K562 (cell line): ENCODE data around the gene EIF4G2. TPM values are rescaled to one million over a fixed set of nuclear protein-coding genes. Genes with fewer than 3 reads are reported as not detected.

Experiments used
- BRD9 ChIP-seq: fragments of 450-650 bp; IDR thresholded peaks from 2 replicates; pipeline ENCODE4 v1.6.1; 2018; ENCODE audit warnings: low read depth; ENCODE audit not compliant: partially characterized antibody
- HDAC2 ChIP-seq: fragments of 450-650 bp; IDR thresholded peaks from 2 replicates; pipeline ENCODE4 v1.6.1; 2016; ENCODE audit warnings: mild to moderate bottlenecking
- HNRNPH1 ChIP-seq: fragments of 200-400 bp; formaldehyde crosslinking; optimal IDR thresholded peaks from 2 replicates; pipeline ENCODE3; 2017; ENCODE audit warnings: low read depth, mild to moderate bottlenecking, low read length, moderate library complexity
- MBD1 ChIP-seq: fragments of 250-450 bp; sonication (Bioruptor Pico); IDR thresholded peaks from 2 replicates; pipeline ENCODE4 v1.8.0; 2022; ENCODE audit warnings: inconsistent platforms
- MTA1 ChIP-seq: fragments of 450-650 bp; IDR thresholded peaks from 2 replicates; pipeline ENCODE4 v1.6.1; 2017; ENCODE audit warnings: borderline replicate concordance
- NCOA6 ChIP-seq: fragments of 450-650 bp; IDR thresholded peaks from 2 replicates; pipeline ENCODE4 v1.6.1; 2017; ENCODE audit warnings: mild to moderate bottlenecking
- POLR2AphosphoS2 ChIP-seq: IDR thresholded peaks from 2 replicates; pipeline ENCODE4 v1.6.1; 2012; ENCODE audit warnings: low read length, improper control_type of control experiment
- RAD51 ChIP-seq: fragments of 450-650 bp; IDR thresholded peaks from 2 replicates; pipeline ENCODE4 v1.7.1; 2016; ENCODE audit warnings: low read depth, mild to moderate bottlenecking, borderline replicate concordance
- REST ChIP-seq, 2 experiments: fragments of 450-650 bp; formaldehyde crosslinking in 1 of 2; IDR thresholded peaks; 2 replicates each; pipeline versions ENCODE4 v1.4.0 to v1.6.1; 2014 to 2020; ENCODE audit warnings: mild to moderate bottlenecking in 2 of 2, borderline replicate concordance in 1 of 2, low read depth in 1 of 2
- STAG1 ChIP-seq: sonication (generic); formaldehyde crosslinking; IDR thresholded peaks from 2 replicates; pipeline ENCODE4 v1.5.0; 2020; ENCODE audit warnings: missing genetic modification reagents, borderline replicate concordance
- STAT6 ChIP-seq: sonication (generic); formaldehyde crosslinking; IDR thresholded peaks from 2 replicates; pipeline ENCODE4 v1.8.1; 2023; ENCODE audit warnings: mild to moderate bottlenecking, missing genetic modification reagents
- ZNF174 ChIP-seq: fragments of 250-450 bp; sonication (Bioruptor Pico); IDR thresholded peaks from 2 replicates; pipeline ENCODE4 v1.4.0; 2020; ENCODE audit warnings: mild to moderate bottlenecking
- ZNF445 ChIP-seq: fragments of 250-450 bp; sonication (Bioruptor Pico); IDR thresholded peaks from 2 replicates; pipeline ENCODE4 v1.4.0; 2020; ENCODE audit warnings: low read depth, mild to moderate bottlenecking, moderate library complexity
- ZNF583 ChIP-seq: fragments of 250-450 bp; sonication (Bioruptor Pico); IDR thresholded peaks from 2 replicates; pipeline ENCODE4 v1.4.0; 2020
- ZNF586 ChIP-seq: fragments of 450-650 bp; formaldehyde crosslinking; conservative IDR thresholded peaks from 2 replicates; pipeline ENCODE4 v1.4.0; 2020; ENCODE audit warnings: mild to moderate bottlenecking, moderate library complexity
- polyA plus RNA-seq, 8 experiments: library from polyadenylated mRNA; depleted of rRNA in 4 of 8; stranded (reverse) in 5 of 8; unstranded in 3 of 8; fragments of >200 nt; fragmentation: Nextera tagmentation in 2 of 8; fragmentation: Illumina TruSeq in 1 of 8; extraction: Ambion mirVana in 2 of 8; extraction: Trizol in 1 of 8; gene quantifications; 2 replicates each; pipeline versions ENCODE4 v1.2.1 to v1.2.3, GENCODE V29; 2011 to 2014; ENCODE audit warnings: inconsistent platforms in 1 of 8, missing spikeins in 1 of 8
- total RNA-seq, 7 experiments: library from RNA; depleted of rRNA in 6 of 7; stranded (reverse); fragments of >200 nt in 6 of 7; fragmentation: Illumina TruSeq in 2 of 7; extraction: Trizol in 2 of 7; gene quantifications; 2 replicates each; pipeline versions ENCODE4 v1.2.1 to v1.2.3, GENCODE V29; 2011 to 2021; ENCODE audit warnings: low replicate concordance in 1 of 7

The EIF4G2 gene
- total and polyA plus RNA-seq, 9 of the 15 experiments (the other 6 are each of a cell fraction or from before 2014, with no cell fraction given) = 206 to 790 (median 646) TPM

- TF ChIP-seq REST (IDR thresholded peaks at IDR 0.05; ENCODE audit: borderline replicate concordance) = 0 out of 2 replicates have a peak, but pooled peaks have one; percentile 0
- peak; percentile 22; the same call in 1 of the 2 replicates for TF ChIP-seq REST (CRISPR knock-in tag; IDR thresholded peaks at IDR 0.05; ENCODE audit: low read depth)
- peak; percentile 21; the same call in 1 of the 2 replicates for TF ChIP-seq MTA1
- TF ChIP-seq STAT6 (CRISPR knock-in tag) = no peak
- no peak for TF ChIP-seq POLR2AphosphoS2
- TF ChIP-seq ZNF445 (CRISPR knock-in tag) = no peak
- peak; percentile 17; the same call in 1 of the 2 replicates for TF ChIP-seq HDAC2
- no peak for TF ChIP-seq MBD1
- no peak for TF ChIP-seq HNRNPH1
- TF ChIP-seq BRD9 = no peak
- TF ChIP-seq ZNF586 (CRISPR knock-in tag) = no peak
- TF ChIP-seq NCOA6 = no peak
- no peak for TF ChIP-seq RAD51
- TF ChIP-seq STAG1 (CRISPR knock-in tag) = no peak
- TF ChIP-seq ZNF583 = 0 out of 2 replicates have a peak, but pooled peaks have one; percentile 48
- TF ChIP-seq ZNF174 (CRISPR knock-in tag) = no peak
These were observed 841 bp upstream of the EIF4G2 start (continued) for GRCh38 chr11:10809373-10810160.
